NCI-H2029 (cell line): ENCODE data around the gene CLCN6.

ENCODE experiments used
- DNase-seq: peaks from one replicate; lab custom pipeline; 2025; lab: John Stamatoyannopoulos, UW

The CLCN6 gene

GRCh38 chr1:11780380-11781147 is 25.4 kb upstream of the CLCN6 start:
- no peak for DNase-seq

- DNase-seq: no peak
These were observed 24.7 kb upstream of the CLCN6 start for GRCh38 chr1:11781297-11781696.

DNA sequence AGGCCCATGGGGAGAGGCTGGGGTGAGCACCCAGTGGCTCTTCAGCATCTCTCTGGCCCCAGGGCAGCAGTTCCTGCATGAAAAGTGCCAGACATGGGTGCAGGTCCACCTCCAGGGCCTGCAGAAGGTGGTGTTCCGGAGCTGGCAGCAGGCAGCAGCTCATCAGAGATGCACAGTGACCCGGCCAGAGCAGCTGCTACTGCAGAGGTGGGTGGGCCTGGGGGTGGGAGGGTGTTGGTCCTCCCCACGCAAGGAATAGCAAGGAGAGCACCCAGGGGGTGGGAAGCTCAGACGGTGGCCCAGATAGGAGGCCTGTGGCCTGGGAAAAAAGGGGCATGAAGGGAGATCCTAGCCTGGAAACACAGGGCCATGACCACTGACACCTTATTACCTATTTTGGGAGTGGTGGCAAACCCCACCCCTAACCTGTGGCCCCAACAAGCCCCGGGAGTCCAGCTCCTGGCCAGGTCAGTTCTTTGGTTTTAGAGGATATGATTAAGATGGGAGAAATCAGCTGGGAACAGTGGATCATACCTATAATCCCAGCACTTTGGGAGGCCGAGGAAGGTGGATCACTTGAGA is 23.8 kb upstream of the CLCN6 start:
- no peak for DNase-seq

DNA sequence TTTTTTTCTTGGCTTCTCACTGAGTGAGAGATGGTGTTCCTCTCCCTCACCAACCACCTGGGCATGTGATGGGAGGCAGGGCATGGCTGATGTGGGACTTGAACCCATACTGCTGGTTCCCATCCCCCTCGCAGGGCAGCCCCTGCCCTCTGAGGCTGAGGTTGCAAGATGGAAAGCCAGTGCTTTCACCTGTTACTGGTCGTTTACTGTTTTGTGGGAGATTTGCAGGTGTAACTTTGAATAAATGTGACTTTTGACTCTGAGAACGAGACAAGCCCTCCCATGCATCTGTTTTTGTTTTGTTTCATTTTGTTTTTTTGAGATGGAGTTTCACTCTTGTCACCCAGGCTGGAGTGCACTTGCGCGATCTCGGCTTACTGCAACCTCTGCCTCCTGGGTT is 22.4 kb upstream of the CLCN6 start:
- no peak for DNase-seq

DNA sequence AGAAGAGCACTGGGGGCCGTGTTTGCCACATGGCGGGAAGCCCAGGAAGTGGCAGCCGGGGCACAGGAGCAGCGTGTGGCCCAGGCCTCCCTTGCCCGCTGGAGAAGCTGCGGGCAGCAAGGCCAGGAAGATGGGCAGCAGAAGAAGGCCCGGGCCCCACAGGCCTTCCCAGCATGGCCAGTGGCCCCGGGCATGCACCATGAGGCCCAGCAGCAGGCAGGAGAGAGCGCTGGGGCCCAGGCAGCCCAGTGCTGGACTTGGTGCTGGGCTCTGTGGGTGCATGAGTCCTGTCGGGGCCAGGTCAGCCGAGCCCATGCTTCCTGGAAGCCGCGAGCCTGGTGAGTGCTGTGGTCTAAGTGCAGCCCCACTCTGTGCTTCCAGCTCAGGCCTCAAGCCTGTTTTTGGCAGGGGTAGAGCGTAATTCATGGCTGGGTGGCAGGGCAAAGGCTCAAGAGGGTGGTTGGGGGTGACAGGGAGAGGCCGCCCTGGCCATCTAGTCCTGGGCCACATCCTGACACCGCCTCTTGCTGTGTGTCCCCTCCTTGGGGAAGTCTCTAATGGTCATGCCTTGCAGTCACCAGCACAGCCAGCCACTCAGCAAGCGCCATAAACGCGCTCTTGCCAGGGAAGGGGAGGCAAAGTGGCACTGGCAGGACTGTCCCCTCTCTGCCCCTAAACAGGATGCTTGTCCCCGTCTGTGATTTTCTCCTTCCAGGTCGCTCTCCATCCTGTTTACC is 21.6 kb upstream of the CLCN6 start:
- DNase-seq: no peak

DNA sequence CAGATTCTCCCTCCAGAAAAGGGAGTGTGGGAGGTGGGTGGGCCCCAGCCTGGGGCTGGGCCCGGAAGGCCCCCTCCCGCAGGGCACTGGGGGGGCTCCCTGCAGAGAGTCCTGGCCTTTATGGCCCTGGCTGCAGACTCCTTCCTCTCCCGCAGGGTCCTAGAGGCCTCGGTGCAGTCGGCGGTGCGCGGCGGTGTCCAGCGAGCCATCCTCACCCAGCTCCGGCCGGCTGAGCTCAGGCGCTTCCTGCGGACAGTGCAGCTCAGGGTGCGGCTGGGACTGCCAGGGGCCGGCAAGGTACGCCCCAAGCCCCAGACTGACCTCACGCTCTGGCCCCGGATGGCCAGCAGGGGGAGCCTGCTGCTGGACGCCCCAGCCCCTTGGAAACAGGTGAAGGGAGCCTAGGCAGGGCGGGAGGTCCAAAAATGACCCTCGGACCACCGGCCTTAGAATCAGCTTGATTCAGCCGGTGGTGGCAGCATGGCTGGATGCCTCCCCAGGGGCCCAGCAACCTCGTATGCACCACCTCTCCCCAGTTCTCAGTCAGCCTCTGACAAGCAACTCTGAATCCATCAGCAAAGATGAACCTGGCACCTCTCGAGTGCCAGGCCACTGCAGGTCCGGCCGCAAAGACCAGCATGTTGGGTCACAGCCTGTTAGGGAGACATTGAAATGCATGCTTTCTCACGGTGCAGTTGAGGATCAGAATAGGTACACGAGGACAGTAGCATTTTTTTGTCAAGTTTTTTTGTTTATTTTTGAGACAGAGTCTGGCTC is 20.8 kb upstream of the CLCN6 start:
- DNase-seq: no peak

GRCh38 chr1:11786168-11786567 is 19.8 kb upstream of the CLCN6 start:
- no peak for DNase-seq

DNA sequence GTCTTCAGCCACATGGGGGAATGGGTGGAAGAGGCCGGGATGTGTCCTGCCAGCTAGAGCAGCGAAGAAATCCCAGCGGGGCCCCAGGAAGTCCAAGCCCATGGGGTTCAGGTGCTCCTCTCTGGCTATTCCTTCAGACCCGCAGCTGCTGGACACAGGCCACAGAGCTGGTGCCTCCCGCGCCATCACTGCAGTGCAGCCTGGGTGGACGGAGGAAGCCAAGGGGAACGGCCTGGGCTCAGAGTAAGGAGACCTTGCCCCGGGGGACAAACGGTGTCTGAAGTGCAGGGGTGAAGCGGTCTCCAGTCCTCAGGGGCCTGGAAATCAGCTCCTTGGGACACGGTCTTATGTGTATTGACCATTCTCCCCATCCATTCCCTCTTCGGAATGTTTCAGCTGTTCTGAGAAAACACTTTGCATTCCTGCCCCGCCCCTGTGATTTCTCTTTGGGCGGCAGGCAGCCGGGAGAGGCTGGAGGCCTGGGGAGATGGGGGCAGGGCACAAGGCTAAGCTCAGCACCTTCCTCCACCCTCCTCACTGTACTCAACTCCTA is 18.7 kb upstream of the CLCN6 start:
- no peak for DNase-seq

DNA sequence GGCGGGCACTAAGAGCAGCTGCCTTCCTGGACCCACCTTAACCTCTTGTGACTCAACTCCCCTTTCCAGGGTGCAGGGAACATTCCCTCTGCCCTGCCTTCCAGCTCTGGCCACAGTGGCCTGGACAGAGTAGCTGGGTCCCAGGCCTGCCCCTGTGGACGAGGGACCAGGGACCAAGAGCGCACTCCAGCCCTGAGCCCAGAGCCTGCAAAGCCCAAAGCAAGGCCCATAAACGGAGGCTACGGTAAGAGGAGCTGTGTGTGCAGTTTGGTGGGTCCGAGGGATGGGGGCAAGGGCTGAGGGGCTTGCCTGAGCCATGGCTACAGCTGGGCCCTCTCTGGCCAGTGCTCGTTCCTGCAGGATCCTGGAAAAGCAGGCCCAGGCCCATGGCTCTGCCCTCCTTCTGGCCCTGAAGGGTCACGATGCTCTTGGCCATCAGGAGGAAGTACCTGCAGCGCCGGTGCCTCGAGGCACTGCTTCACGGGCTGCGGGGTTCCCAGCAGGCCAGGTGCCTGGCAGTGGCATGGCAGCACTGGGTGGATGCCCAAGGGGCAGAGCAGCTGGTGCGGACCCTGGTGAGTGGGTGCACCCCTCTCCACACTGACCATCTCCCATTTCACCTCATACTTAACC is 18.1 kb upstream of the CLCN6 start:
- DNase-seq: no peak

DNA sequence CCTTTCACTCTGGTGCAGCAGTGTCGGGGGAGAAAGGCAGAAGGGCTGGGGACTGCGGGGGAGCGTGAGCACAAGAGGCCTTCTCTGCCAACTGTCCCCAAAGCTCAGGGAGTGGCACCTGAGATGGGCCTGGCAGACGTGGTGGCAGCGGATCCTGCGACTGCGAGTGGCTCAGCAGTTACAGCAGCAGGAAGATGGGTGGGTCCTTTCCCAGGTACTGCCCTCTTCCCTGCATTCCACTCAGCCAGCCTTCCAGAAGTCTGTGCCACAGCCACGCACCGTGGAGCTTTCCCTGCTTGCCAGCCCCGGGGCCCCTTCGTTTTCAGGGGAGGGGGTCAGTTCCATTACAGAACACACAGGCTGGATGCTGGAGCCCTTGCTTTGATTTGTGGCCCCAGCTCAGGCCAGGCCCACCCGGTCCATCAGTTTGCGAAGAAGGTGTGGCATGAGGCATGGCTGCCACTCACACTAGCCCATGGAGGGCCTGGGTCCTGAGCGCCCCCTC is 17.4 kb upstream of the CLCN6 start:
- no peak for DNase-seq

- DNase-seq: no peak
These were observed 16.6 kb upstream of the CLCN6 start for GRCh38 chr1:11789126-11790067.

DNA sequence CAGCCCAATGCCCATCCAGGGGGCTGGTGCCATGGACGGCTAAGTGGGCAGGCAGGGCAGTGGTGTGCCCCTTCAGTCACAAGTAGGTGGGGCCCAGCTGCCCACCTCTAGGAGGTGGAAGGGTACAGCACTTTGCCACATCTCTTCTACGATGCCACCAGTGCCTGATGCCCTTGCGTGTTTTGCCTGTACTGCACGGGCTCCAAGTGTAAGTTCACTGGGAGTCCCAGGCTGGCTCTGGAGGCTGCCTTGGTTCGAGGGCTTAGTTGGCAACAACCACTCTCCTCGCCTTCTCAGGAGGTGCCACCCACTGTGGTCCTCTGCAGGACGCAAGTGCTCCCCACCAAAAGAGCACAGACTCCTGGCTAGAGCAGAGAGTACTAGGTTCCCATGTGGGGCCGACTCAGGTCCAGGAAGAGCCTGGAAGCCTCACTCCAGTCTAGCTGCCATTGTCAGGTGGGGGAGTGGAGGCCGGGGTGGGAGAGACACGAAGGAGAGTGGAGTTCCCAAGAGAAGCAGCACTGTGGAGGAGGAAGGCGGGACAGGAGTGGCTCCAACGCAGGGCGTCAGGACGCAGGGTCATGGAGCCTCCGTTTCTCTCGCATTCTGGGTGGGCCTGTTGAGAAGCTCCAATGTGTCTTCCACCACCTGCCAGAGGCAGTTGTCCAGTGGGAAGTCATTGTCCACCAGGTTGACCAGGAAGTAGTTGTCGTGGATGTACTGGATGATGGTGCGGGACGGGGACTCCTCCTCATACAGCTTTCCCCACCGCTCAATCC is 15.7 kb upstream of the CLCN6 start:
- no peak for DNase-seq

GRCh38 chr1:11790880-11791715 is 14.9 kb upstream of the CLCN6 start:
- DNase-seq: no peak

GRCh38 chr1:11792106-11792505 is 13.9 kb upstream of the CLCN6 start:
- DNase-seq: no peak

- DNase-seq: no peak
These were observed 12.2 kb upstream of the CLCN6 start for GRCh38 chr1:11793819-11794218.

DNA sequence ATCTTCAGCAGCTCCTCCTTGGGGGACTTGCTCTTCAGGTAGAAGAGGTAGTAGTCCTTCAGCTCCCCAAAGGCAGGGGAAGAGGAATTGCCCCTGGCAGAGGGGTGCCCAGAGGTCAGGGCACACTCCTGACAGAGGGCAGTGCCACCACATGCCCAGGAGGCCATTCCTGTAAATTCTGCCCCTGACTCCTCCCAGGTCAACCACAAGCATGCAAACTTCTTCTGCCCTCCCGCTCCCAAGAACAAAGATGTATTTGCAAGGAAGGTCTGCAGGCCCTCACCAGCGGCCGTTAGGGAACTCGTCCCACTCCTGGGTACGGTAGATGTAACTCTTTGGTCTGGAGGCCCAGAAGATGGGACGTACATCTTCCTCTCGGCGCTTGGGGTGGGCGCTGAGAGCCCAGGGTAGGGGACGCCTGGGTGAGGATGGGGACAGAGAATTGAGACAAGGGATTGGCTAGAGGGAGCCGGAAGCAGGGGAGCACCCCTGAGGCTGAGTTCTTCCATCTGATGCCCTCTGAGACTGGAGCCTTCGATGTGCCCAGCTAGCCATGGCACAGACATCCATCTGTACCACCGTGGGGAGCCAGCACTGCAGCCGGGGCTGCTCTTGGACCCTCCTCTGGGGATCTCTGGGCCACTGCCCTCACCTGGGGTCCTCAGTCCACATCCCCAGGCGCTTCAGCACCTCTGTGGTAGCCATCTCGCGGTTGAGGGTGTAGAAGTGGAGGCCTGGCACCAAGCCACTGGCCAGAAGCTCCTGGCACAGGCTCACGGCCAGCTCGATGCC is 11.3 kb upstream of the CLCN6 start:
- no peak for DNase-seq

DNA sequence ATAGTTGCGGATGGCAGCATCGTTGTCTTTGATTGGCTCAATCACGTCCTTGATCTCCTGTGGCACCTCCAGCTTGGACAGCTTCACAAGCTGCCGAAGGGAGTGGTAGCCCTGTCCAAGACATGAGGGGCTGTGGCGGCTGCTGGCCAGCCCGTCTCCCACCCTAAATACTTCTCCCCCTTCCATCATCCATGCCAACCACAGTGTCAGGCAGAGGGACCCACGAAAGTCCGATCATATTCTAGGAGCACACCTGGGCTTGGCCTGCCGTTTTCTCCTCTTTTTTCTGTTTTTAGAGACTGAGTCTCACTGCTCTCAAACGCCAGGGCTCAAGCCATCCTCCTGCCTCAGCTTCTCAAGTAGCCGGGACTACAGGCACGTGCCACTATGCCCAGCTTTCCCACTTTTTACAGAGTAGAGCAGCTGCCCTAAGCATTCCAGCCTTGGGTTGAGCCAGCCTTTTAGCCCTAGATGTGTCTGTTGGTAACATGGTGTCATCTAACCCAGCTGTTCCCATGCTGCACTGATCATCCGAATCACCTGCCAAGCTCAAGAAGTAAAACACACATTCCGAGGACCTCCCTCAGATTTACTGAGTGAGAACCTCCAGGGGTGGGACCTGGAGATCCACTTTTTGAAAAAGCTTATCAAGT is 10.6 kb upstream of the CLCN6 start:
- no peak for DNase-seq
